Stimulated activated CD4-positive, alpha-beta T cell treated with anti-CD3 and anti-CD28 coated beads, Interleukin-1b, Interleukin-23, amount 100 ng/mL, for 24 hours (primary cell): ENCODE results near the gene HEBP1.

Source experiments
- DNase-seq, 4 experiments: peaks; one replicate each; pipeline ENCODE4 v3.0.0-alpha.2; 2020; ENCODE audit warnings: low read depth in 4 of 4, low spot score in 1 of 4

The HEBP1 gene

GRCh38 chr12:12992418-12993130 is 7.5 kb downstream of the HEBP1 start:
- DNase-seq: no peak

DNA sequence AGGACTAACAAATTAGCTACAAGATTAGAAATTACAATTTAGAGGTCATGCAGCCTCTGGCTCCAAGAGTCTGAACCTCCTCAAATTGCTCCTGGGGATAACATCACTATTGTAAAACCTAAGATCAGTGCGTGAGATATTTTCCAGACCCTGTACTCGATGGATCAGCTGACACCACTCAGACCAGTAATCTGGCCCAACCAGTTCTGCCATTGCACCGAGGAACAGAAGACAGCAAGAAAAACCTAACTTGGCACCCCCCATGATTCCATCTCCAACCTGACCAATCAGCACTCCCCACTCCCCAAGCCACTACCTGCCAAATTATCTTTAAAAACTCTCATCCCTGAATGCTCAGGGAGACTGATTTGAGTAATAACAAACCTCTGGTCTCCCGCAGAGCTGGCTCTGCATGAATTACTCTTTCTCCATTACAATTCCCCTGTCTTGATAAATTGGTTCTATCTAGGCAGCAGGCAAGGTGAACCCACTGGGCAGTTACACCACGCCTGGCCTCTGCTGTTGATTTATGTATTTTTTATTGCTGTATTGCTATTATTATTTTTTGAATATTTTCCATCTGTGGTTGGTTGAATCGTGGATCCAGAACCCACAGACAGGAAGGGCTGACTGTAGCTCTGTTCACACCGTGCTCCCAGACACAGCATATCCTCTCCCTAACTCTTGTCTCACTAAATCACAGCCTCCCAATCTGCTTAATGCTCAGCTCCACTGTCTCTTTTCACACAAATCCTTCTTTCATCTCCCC is 9.2 kb downstream of the HEBP1 start:
- DNase-seq: no peak

- no peak for DNase-seq
These were observed 12.6 kb downstream of the HEBP1 start for GRCh38 chr12:12987421-12987820.

DNA sequence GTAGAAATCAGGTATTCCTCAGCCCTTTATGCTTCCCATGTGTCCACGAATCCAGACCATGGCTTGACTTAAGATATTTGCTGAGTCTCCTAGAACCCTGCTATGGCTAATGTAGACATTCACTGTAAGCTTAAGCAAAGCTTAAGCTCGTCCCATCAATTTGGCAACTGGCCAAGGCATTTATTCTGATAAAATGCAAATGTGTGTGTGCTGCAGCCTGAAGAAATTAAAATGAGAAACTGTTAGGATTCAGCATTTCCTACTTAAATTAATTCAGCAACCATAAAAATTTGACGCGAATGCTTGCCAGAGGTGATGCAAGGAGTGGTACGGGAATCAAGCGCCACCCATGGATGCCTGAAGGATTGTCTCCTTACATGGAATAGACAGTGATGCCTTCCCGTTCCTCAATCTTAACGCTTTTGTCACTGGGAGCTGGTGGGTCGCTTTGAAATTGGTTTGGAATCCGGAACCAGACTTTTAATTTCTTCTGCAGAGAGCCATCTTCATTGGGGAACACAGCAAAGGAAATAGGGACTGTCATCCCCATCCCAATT is 13.2 kb downstream of the HEBP1 start:
- DNase-seq: no peak

- DNase-seq: no peak
These were observed 14.2 kb downstream of the HEBP1 start for GRCh38 chr12:12985817-12986408.

GRCh38 chr12:12984149-12984548 is 15.9 kb downstream of the HEBP1 start:
- no peak for DNase-seq

DNA sequence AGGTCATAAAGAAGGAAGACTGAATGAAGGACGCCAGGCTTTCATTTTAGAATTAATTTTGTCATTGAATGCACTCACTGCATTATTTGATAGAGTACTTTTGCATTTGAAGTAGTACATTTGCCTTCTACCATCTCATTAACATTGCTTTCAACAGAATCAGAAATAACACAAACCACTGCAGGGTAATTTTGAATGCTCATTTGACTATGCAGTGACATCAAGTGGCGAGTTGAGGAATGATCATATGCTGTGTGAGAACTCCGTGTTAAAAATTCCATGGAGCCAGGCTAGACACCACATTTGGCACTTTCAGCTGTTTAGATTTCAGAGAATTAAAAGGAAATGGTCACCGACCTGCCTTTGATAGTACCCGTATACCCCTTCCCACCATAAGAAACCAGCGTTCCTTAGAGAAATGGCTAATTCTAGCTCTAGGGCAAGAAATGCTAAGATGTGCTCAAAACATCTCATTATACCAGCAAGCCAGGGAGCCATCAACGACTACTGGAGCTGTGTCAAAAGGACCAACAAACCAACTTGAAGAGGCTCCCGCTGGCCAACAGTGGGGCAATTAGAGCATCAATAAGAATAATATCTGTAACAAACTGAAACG is 16.5 kb downstream of the HEBP1 start:
- DNase-seq: no peak

DNA sequence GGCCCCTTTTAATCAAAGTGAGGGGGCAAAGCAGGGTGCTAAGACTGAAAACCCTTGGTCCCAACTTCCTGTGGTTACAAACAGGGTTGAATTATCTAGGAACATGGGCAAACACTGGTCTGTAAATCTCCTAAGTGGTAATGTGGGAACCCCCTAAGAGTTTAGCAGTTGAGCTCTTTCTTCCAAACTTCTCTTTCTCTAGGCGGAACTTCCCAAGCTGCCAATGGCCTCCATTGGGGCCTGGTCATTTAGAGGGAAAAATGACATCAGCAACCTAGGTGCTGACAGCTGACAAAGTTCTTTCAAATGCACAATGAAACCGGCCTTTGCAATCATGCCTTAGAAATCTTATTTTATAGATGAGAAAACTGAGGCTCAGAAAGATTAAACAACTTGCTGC is 17.7 kb downstream of the HEBP1 start:
- no peak for DNase-seq

DNA sequence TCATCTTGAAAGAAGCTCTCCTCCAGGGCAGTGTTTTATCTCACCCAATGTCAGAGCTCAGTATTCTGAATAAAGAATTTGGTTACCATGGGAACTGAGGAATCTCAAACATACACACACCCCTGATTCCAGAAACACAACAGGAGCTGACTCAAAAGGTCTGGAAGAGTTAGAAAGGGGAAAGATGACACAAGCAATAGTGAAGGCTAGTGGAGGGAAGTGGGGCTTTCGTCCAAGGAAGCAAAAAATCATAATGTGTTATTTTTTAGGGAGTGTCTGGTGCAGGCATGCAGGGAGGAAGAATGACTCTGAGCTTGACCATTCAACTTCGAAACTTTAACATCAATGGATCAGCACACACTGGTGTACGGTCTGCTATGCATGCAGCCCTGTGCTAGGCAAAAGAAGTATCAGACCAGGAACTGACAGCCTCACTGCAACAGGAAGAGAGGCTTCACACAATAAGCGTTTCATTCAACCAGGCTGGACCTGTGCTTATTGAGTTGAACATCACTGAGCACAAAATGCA is 20.3 kb downstream of the HEBP1 start:
- DNase-seq: no peak

- DNase-seq: no peak
These were observed 20.9 kb downstream of the HEBP1 start for GRCh38 chr12:12979126-12979525.

DNA sequence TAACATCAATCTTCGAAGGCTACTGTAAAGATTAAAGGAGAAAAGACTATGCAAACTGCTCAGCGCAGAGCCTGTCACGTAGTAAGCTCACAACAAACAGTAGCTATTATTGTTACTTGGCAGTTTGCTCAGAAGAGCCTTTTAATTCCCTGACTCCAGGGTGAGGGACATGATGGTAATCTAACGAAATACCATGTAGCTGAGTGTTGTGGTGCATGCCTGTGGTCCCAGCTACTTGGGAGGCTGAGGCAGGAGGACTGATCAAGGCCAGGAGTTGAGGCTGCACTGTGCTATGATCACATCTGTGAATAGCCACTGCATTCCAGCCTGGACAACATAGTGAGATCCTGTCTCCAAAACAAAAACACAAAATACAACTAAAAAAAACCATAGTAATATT is 22.8 kb downstream of the HEBP1 start:
- no peak for DNase-seq

DNA sequence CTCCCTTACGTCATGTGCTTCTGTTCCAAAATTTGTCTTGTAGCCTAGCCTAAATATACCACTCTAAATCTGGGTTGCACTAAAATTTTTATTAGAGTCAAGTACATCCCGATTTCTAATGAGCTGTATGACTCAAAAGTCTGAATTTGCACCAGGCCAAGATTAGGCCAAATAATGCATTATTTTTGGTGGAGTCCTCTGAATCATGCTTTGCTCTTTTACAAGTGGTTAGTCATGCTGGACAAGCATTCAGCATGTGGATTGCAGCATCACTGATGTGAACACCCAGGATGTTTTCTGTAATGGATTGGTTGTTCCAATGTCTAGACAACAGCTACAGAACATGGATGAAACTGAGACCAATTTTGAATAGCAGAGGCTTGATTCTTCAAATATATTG is 23.7 kb downstream of the HEBP1 start:
- DNase-seq: no peak

- DNase-seq: no peak
These were observed 24.6 kb downstream of the HEBP1 start for GRCh38 chr12:12975322-12976077.

DNA sequence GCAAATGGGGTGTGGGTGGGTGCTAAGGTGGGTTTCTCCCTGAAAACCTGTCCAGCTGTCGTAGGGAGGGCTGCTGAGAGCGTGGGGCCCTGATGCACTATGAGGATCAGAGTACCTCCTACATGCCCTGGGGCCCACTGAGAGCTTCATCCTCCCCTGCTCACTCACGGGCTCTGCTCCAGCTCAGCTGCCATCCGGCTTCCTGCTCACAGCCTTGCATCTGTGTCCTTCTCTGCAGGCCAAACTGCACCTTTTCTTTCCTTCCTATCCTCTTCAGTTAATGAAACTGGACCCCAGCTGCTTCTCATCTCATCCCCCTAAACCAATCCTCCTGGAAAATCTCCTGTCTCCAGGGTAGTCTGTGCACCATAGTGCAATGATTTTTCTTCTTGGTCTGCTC is 25.9 kb downstream of the HEBP1 start:
- DNase-seq: no peak

- no peak for DNase-seq
These were observed 27.0 kb downstream of the HEBP1 start for GRCh38 chr12:12973019-12973418.

DNA sequence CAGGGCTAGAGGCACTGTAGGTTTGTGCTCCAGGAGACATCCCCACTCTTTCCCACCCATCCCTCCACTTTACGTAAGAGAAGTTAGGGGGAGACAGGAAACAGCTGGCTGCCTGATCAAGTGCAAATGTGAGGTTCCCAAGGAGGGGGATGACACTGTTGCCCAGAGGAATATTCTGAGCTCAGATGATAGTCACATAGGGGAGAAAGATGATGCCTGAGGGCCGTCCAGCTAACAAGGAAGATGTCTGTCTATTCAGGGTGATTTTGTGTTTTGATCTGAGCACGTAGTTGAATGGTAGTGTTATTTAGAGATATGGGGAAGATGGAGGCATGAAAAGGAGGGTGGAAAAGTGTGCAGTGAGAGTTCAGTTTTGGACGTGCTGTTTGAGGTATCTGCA is 34.2 kb downstream of the HEBP1 start:
- no peak for DNase-seq

DNA sequence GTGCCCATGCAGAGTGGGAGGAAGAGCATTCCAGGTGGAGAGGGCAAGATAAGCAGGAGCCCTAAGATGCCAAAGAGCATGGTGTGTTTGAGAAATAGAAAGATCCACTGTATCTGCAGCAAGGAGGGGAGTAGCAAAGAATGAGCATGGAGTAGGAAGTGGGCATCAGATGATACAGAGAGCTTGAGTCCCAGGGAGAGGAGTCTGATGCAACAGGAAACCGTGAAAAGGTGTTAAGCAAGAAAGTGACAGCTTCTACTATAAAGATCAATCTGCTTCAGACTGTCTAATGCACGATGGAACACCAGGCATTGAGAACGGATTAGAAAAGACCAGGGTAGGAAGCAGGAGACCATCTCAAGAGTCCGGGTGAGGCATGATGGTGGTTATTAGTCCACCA is 35.8 kb downstream of the HEBP1 start:
- DNase-seq: no peak

DNA sequence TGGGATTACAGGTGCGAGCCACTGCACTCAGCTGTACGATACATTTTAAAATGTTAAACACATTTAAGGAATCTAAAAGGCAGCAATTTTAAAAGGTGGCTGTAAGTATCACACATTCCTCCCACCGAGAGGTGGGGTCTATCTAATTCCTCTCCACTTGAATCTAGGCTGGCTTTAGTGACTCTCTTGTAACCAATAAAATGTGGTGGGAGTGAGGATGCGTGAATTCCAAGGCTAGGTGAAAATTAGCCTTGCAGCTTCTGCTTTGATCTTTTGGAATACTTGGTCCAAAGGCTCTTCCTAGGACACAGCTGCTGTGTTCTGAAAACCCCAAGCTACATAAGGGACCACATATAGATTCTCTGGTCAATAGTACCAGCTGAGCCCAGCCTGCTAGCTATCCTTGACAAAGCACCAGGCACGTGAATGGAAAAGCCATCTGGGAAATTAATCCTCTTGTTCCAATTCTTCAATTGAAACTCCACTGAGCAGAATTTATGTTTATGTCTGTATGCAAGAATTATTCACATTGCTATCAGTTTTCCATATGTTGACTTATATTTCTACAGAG is 39.3 kb downstream of the HEBP1 start:
- no peak for DNase-seq

DNA sequence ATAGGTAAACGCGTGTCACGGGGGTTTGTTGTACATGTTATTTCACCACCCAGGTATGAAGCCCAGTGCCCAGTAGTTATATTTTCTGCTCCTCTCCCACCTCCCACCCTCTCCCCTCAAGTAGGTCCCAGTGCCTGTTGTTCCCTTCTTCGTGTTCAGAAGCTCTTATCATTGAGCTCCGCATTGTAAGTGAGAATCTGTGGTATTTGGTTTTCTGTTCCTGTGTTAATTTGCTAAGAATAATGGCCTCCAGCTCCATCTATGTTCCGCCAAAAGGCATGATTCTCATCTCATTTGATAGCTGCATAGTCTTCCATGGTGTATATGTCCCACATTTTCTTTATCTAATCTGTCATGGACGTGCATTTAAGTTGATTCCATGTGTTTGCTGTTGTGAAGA is 41.2 kb downstream of the HEBP1 start:
- no peak for DNase-seq

DNA sequence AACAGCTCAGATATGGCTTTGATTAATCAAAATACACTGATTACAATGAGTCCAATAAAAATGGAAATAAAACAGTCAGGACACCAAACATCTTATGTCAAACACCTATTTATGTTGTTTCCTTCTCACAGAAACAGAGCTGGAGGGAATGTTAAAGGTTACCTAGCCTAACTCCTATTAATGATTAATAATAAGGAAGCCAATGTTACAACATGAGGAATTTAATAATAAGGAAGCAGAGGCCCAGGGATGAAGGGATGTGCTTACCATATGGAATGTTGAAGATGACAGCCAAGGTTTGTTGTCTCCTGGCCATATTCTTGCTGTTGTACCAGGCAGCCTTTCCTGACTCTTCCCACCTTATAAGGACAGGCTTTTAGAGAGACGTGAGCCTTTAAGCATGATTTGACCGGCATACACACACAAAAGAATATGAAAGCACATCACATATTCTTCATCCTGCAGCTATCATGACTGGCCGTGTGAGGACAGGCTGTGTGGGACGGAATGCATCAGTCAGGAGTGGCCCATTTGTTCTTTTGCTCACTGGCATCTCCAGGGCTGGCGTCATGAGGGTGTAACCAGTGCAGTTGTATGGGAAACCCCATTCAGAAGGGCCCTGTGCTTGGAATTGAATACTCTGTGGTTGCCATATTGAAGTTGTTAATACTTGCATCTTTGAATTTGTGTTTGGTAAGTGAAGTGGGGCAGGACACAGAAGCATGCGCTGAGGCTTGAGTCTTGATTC is 45.0 kb downstream of the HEBP1 start:
- no peak for DNase-seq
